Keratinocyte (primary cell): ENCODE measurements around the gene IL31. TPM values are rescaled to one million over a fixed set of nuclear protein-coding genes. Genes with fewer than 3 reads are reported as not detected.

Experiments
- DNase-seq: peaks from one replicate; pipeline ENCODE4 v3.0.0-alpha.2; 2011; ENCODE audit warnings: low read depth, missing footprints, low spot score
- FAIRE-seq: peaks from 2 replicates; lab custom pipeline; 2011; peaks lifted over from hg19 to GRCh38; lab: Jason Lieb, UNC
- H2AFZ ChIP-seq: 2 replicates; pipeline ENCODE4 v1.6.0; 2012; ENCODE audit warnings: low read length, control low read depth, inconsistent platforms; ENCODE audit not compliant: control insufficient read depth
- H3K27ac ChIP-seq: 2 replicates; pipeline ENCODE4 v1.5.1; 2011; ENCODE audit warnings: low read length; ENCODE audit not compliant: control insufficient read depth, insufficient read depth
- H3K27me3 ChIP-seq: 3 replicates; pipeline ENCODE4 v1.6.0; 2011; ENCODE audit warnings: low read length; ENCODE audit not compliant: control insufficient read depth, insufficient read depth; ENCODE audit errors: extremely low read depth
- H3K36me3 ChIP-seq, 2 experiments: 2 replicates in 1 of 2; 3 replicates in 1 of 2; pipeline ENCODE4 v1.5.1; 2011; ENCODE audit warnings: low read length in 2 of 2, mild to moderate bottlenecking in 1 of 2; ENCODE audit not compliant: control insufficient read depth in 2 of 2, insufficient read depth in 2 of 2; ENCODE audit errors: extremely low read depth in 1 of 2
- H3K4me1 ChIP-seq: 3 replicates; pipeline ENCODE4 v1.5.1; 2011; ENCODE audit warnings: low read length; ENCODE audit not compliant: control insufficient read depth, insufficient read depth; ENCODE audit errors: extremely low read depth
- H3K4me2 ChIP-seq: 3 replicates; pipeline ENCODE4 v1.6.0; 2011; ENCODE audit warnings: low read depth, low read length; ENCODE audit not compliant: control insufficient read depth, insufficient read depth; ENCODE audit errors: extremely low read depth
- H3K4me3 ChIP-seq, 3 experiments: fragments of 200-600 bp in 1 of 3; sonication (generic) in 1 of 3; 2 replicates in 2 of 3; 3 replicates in 1 of 3; pipeline ENCODE4 v1.5.1; 2011 to 2016; ENCODE audit warnings: low read length in 3 of 3, mild to moderate bottlenecking in 3 of 3, control low read depth in 2 of 3, inconsistent platforms in 1 of 3, low read depth in 1 of 3, mixed read lengths in 1 of 3, mixed run types in 1 of 3, moderate library complexity in 1 of 3; ENCODE audit not compliant: control insufficient read depth in 2 of 3, insufficient read depth in 2 of 3; ENCODE audit errors: extremely low read depth in 1 of 3
- H3K79me2 ChIP-seq: 2 replicates; pipeline ENCODE4 v1.6.0; 2012; ENCODE audit warnings: low read length; ENCODE audit not compliant: control insufficient read depth, insufficient read depth
- H3K9ac ChIP-seq: 3 replicates; pipeline ENCODE4 v1.6.0; 2011; ENCODE audit warnings: low read length; ENCODE audit not compliant: control insufficient read depth, insufficient read depth; ENCODE audit errors: extremely low read depth
- H3K9me1 ChIP-seq: 3 replicates; pipeline ENCODE4 v1.6.0; 2011; ENCODE audit warnings: low read length; ENCODE audit not compliant: control insufficient read depth, insufficient read depth; ENCODE audit errors: extremely low read depth
- H3K9me3 ChIP-seq: 2 replicates; pipeline ENCODE4 v1.5.1; 2012; ENCODE audit warnings: low read depth, low read length; ENCODE audit not compliant: control insufficient read depth
- H4K20me1 ChIP-seq: 3 replicates; pipeline ENCODE4 v1.6.0; 2011; ENCODE audit warnings: low read length; ENCODE audit not compliant: control insufficient read depth, insufficient read depth; ENCODE audit errors: extremely low read depth
- EZH2 ChIP-seq: IDR thresholded peaks from one replicate; pipeline ENCODE4 v1.6.1; 2012; ENCODE audit warnings: inconsistent platforms, mild to moderate bottlenecking, low read length, moderate library complexity
- dilution Hi-C: fragments of 300-500 bp; cut with MboI; formaldehyde crosslinking; loops from one replicate; pipeline ENCODE4 v1.7.0; 2020; ENCODE audit warnings: low sequenced_read_pairs; ENCODE audit not compliant: extremely low pct_ligation_motif_present
- polyA minus RNA-seq, 3 experiments: library from RNA; depleted of rRNA, polyadenylated mRNA; stranded (reverse); fragments of >200 nt; gene quantifications; 1 replicate in 1 of 3; 2 replicates in 1 of 3; 3 replicates in 1 of 3; pipeline ENCODE4 v1.2.3, GENCODE V29; 2011
- polyA plus RNA-seq, 5 experiments: library from polyadenylated mRNA; depleted of rRNA in 3 of 5; stranded (reverse) in 3 of 5; stranded (forward) in 1 of 5; unstranded in 1 of 5; fragments of >200 nt; gene quantifications; 1 replicate in 1 of 5; 2 replicates in 3 of 5; 3 replicates in 1 of 5; pipeline versions ENCODE4 v1.2.1 to v1.2.3, GENCODE V29; 2011 to 2012; ENCODE audit warnings: missing spikeins in 2 of 5, low read depth in 1 of 5, low replicate concordance in 1 of 5
- TF ChIP-seq, protein P1 (sequence below), 3 experiments: IDR thresholded peaks in 1 of 3; conservative IDR thresholded peaks in 1 of 3; optimal IDR thresholded peaks in 1 of 3; 2 replicates in 2 of 3; 3 replicates in 1 of 3; pipeline versions ENCODE3 to v1.5.1; 2011; ENCODE audit warnings: low read length in 3 of 3, mild to moderate bottlenecking in 3 of 3, moderate library complexity in 2 of 3, control low read depth in 1 of 3, inconsistent platforms in 1 of 3; ENCODE audit not compliant: insufficient read depth in 2 of 3; ENCODE audit errors: extremely low read depth in 1 of 3

Gene IL31
- polyA plus RNA-seq: not detected in 3 replicates
- not detected for polyA plus RNA-seq (2011; ENCODE audit: low read depth)
- not detected in 2 replicates for polyA plus RNA-seq (2011; cell fraction: cytosol; rRNA removed)
- not detected in 2 replicates for polyA plus RNA-seq (2011; cell fraction: nucleus; rRNA removed)
- not detected in 2 replicates for polyA plus RNA-seq (2012; ENCODE audit: low replicate concordance)
- polyA minus RNA-seq: not detected in 3 replicates
- polyA minus RNA-seq (2011; cell fraction: cytosol; rRNA and poly(A)+ RNA removed): not detected
- polyA minus RNA-seq (2011; cell fraction: nucleus; rRNA and poly(A)+ RNA removed): not detected in 2 replicates

DNA sequence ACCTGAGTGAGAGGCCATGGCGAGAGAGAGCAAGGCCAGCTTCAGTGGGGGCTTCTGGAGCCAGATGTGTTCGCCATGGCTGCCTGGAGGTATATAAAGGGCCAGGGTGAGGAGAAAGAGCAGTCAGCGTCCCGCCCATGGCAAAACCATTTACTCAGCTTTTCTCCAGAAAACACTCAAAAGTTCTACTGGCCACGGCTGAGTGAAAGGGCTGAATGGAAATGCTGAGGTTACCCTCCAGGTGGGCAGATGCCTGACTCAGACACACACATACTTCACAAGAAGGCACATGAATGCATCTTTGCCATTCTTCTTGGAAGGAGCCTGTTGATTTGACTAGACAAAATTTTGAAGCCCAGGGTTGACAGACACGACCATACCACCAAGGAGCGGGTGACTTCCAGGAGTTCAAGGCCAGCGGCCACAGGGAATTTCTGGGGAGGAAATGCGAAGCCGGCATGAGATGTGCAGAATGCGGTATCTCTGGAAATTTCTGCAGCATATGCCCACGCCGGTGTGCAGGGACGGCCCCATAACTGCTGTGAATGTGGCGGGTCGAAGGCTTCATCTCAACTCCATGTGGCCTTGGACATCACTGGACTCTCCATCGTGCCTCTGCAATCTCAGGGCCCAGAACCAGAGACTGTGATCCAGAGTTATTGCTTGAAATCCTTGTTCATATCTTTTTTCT is at the start of gene IL31:
Gene IL31, minus strand, starts transcription at position 67 of the 691 bp plus-strand sequence. Its CDS starts 49 bp downstream, at position 18.
- H3K4me3 ChIP-seq: no peak within 1 kb of the TSS
- no peaks in the 10 kb centered on the region for H3K9me3 ChIP-seq
- TF ChIP-seq, protein P1, sequence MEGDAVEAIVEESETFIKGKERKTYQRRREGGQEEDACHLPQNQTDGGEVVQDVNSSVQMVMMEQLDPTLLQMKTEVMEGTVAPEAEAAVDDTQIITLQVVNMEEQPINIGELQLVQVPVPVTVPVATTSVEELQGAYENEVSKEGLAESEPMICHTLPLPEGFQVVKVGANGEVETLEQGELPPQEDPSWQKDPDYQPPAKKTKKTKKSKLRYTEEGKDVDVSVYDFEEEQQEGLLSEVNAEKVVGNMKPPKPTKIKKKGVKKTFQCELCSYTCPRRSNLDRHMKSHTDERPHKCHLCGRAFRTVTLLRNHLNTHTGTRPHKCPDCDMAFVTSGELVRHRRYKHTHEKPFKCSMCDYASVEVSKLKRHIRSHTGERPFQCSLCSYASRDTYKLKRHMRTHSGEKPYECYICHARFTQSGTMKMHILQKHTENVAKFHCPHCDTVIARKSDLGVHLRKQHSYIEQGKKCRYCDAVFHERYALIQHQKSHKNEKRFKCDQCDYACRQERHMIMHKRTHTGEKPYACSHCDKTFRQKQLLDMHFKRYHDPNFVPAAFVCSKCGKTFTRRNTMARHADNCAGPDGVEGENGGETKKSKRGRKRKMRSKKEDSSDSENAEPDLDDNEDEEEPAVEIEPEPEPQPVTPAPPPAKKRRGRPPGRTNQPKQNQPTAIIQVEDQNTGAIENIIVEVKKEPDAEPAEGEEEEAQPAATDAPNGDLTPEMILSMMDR (optimal IDR thresholded peaks at IDR 0.05 in 1 of 3, IDR thresholded peaks at IDR 0.05 in 1 of 3, conservative IDR thresholded peaks at IDR 0.05 in 1 of 3; ENCODE audit: extremely low read depth in 1 of 3, insufficient read depth in 2 of 3, low read length in 3 of 3): no peak
- TF ChIP-seq EZH2: no peak
- no peaks in the 10 kb centered on the region for H4K20me1 ChIP-seq
- DNase-seq: no peak
- dilution Hi-C loops: no loop called here
- H3K9me1 ChIP-seq: no peaks in the 10 kb centered on the region
- no peak within 1 kb of the TSS for H3K27ac ChIP-seq
- no peak within 1 kb of the TSS for H3K9ac ChIP-seq
- H3K27me3 ChIP-seq: peaks cover 8% of the 10 kb centered on the region
- no peaks in the 10 kb centered on the region for H3K79me2 ChIP-seq
- H3K4me1 ChIP-seq: no peaks in the 10 kb centered on the region
- no peaks in the 10 kb centered on the region for H3K36me3 ChIP-seq
- no peak within 1 kb of the TSS for H3K4me2 ChIP-seq
- H2AFZ ChIP-seq: no peak within 1 kb of the TSS
- no peak for FAIRE-seq

DNA sequence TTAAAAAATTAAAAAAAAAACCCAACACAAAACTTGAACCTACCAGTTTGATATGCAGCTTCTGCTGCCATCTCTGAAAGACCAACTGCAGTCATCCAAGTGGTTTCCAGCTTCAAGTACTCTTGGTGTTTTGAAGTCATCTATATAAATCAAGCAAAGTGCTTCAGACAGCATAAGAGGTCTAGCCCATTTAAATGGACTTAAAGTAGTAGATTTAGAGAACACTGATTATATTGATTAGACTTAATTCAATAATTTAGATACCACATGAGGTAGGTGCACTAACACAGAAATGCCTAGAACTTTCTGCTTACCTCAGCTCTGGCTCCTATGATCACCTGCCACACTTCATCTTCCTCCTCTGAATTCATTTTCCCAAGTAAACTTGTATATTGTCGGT is 42.4 kb upstream of the IL31 start:
- Histone ChIP-seq H3K9me1 (no peaks in the 10 kb centered on the region), H3K9ac (no peak overlapping the region), H3K36me3 (peaks cover 26% of the 10 kb centered on the region in 2 experiments), H3K9me3 (no peaks in the 10 kb centered on the region), H2AFZ (no peak overlapping the region), H3K4me3 (no peak overlapping the region), H3K4me1 (no peaks in the 10 kb centered on the region), H3K79me2 (peaks cover 17% of the 10 kb centered on the region), H3K27me3 (no peaks in the 10 kb centered on the region), H3K27ac (no peak overlapping the region), H3K4me2 (no peak overlapping the region), H4K20me1 (no peaks in the 10 kb centered on the region)
- TF ChIP-seq EZH2: no peak
- TF ChIP-seq, protein P1 (optimal IDR thresholded peaks at IDR 0.05 in 1 of 3, IDR thresholded peaks at IDR 0.05 in 1 of 3, conservative IDR thresholded peaks at IDR 0.05 in 1 of 3; ENCODE audit: extremely low read depth in 1 of 3, insufficient read depth in 2 of 3, low read length in 3 of 3): no peak
- FAIRE-seq: no peak
- no peak for DNase-seq
- dilution Hi-C loops: no loop called here
